Lower leg skin (tissue), 3 donors: ENCODE data around the gene SSR1.

Source experiments
- POLR2A ChIP-seq, 2 donors: fragments of 450-650 bp; IDR thresholded peaks; one replicate each; pipeline ENCODE4 v1.6.1; 2016 to 2017; ENCODE audit warnings: antibody characterized with exemption in 2 of 2, mild to moderate bottlenecking in 1 of 2, moderate library complexity in 1 of 2
- TF ChIP-seq, protein P1 (sequence below), 3 donors: fragments of 450-650 bp; IDR thresholded peaks; one replicate each; pipeline ENCODE4 v1.5.1; 2016; ENCODE audit warnings: antibody characterized with exemption in 3 of 3, mild to moderate bottlenecking in 3 of 3, moderate library complexity in 2 of 3

DNA sequence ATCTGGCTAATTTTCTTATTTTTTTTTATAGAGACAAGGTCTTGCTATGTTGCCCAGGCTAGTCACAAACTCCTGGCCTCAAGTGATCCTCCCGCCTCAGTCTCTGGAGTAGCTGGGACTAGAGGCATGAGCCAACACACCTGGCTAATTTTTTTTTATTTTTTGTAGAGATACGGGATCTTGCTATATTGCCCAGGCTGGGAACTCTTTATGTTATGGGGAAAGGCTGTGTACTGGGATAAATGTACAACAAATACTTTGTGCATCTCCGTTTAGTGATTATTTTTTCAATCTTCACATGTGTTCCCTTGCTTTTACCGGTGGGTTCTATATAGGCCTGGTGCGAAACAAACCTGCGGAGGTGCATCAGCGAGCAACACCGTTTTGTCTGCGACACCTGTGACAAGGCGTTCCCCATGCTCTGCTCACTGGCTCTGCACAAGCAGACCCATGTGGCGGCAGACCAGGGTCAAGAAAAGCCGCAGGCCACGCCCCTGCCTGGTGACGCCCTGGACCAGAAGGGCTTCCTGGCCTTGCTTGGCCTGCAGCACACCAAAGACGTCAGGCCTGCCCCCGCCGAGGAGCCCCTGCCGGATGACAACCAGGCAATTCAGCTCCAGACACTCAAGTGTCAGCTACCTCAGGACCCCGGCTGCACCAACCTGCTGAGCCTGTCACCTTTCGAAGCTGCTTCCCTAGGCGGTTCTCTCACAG lies 84.2 kb downstream of the SSR1 start:
- TF ChIP-seq, protein P1, sequence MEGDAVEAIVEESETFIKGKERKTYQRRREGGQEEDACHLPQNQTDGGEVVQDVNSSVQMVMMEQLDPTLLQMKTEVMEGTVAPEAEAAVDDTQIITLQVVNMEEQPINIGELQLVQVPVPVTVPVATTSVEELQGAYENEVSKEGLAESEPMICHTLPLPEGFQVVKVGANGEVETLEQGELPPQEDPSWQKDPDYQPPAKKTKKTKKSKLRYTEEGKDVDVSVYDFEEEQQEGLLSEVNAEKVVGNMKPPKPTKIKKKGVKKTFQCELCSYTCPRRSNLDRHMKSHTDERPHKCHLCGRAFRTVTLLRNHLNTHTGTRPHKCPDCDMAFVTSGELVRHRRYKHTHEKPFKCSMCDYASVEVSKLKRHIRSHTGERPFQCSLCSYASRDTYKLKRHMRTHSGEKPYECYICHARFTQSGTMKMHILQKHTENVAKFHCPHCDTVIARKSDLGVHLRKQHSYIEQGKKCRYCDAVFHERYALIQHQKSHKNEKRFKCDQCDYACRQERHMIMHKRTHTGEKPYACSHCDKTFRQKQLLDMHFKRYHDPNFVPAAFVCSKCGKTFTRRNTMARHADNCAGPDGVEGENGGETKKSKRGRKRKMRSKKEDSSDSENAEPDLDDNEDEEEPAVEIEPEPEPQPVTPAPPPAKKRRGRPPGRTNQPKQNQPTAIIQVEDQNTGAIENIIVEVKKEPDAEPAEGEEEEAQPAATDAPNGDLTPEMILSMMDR (IDR thresholded peaks at IDR 0.05): no peak
- no peak for TF ChIP-seq POLR2A (IDR thresholded peaks at IDR 0.05)
